GM19395 (cell line): ENCODE data around the gene SRPK2.
"Not testable (repeated sequence)": the region's sequence is repeated elsewhere in the genome, so short reads cannot be mapped to it uniquely, and the experiment has no call there.

Experiments
- ATAC-seq: cut with Tn5 transposase; IDR thresholded peaks from one replicate; pipeline ENCODE4 v1.9.1; 2021; ENCODE audit warnings: mild to moderate bottlenecking, moderate library complexity; ENCODE audit not compliant: unreplicated experiment

The SRPK2 gene

GRCh38 chr7:105345003-105345402, 43.7 kb downstream of the SRPK2 start:
- no peak for ATAC-seq

- ATAC-seq, result no peak
Measured at GRCh38 chr7:105339404-105340323, 49.1 kb downstream of the SRPK2 start.

- ATAC-seq, result no peak
Measured at GRCh38 chr7:105337529-105337928, 51.2 kb downstream of the SRPK2 start.

GRCh38 chr7:105336009-105336408, 52.7 kb downstream of the SRPK2 start:
- ATAC-seq, result no peak

- not testable (repeated sequence) for ATAC-seq
Measured at GRCh38 chr7:105332661-105333060, 56.1 kb downstream of the SRPK2 start.

GRCh38 chr7:105330526-105330925, 58.2 kb downstream of the SRPK2 start:
- ATAC-seq, result no peak

GRCh38 chr7:105327201-105327600, 61.5 kb downstream of the SRPK2 start:
- no peak for ATAC-seq

- no peak for ATAC-seq
Measured at GRCh38 chr7:105325216-105325904, 63.4 kb downstream of the SRPK2 start.

- ATAC-seq, result not testable (repeated sequence)
Measured at GRCh38 chr7:105324606-105325005, 64.1 kb downstream of the SRPK2 start.

GRCh38 chr7:105323366-105323765, 65.4 kb downstream of the SRPK2 start:
- ATAC-seq, result no peak

- ATAC-seq, result no peak
Measured at GRCh38 chr7:105322655-105323277, 66.0 kb downstream of the SRPK2 start.

GRCh38 chr7:105321754-105322455, 66.8 kb downstream of the SRPK2 start:
- ATAC-seq, result no peak

- no peak for ATAC-seq
Measured at GRCh38 chr7:105320896-105321295, 67.8 kb downstream of the SRPK2 start.

- ATAC-seq, result no peak
Measured at GRCh38 chr7:105319578-105319977, 69.1 kb downstream of the SRPK2 start.

- no peak for ATAC-seq
Measured at GRCh38 chr7:105316578-105317344, 72.0 kb downstream of the SRPK2 start.

- ATAC-seq, result no peak
Measured at GRCh38 chr7:105315357-105315756, 73.4 kb downstream of the SRPK2 start.

GRCh38 chr7:105309235-105310169, 79.2 kb downstream of the SRPK2 start:
- ATAC-seq, result no peak

GRCh38 chr7:105307163-105307672, 81.5 kb downstream of the SRPK2 start:
- no peak for ATAC-seq

GRCh38 chr7:105306298-105306748, 82.4 kb downstream of the SRPK2 start:
- ATAC-seq, result no peak
